Thoracic aorta (tissue), 2 donors: ENCODE results near the gene TTC16. TPM values are rescaled to one million over a fixed set of nuclear protein-coding genes. Genes with fewer than 3 reads are reported as not detected.

Experiments used
- ATAC-seq: fragments of 150-250 bp; one replicate; pipeline ENCODE4 v1.8.0; 2017; ENCODE audit warnings: low read depth; ENCODE audit not compliant: insufficient number of reproducible peaks, low FRiP score
- DNase-seq: peaks from one replicate; pipeline ENCODE4 v3.0.0-alpha.2; 2020; ENCODE audit warnings: low spot score
- H3K27ac ChIP-seq, 2 donors: fragments of 200-600 bp; sonication (generic); 1 replicate in 1 of 2; 2 replicates in 1 of 2; pipeline ENCODE4 v1.5.1; 2016; ENCODE audit warnings: mild to moderate bottlenecking in 2 of 2, moderate library complexity in 2 of 2
- H3K27me3 ChIP-seq: fragments of 200-600 bp; sonication (generic); replicated peaks from 2 replicates; pipeline ENCODE4 v1.6.0; 2016; ENCODE audit warnings: mild to moderate bottlenecking; ENCODE audit not compliant: insufficient read depth
- H3K36me3 ChIP-seq: fragments of 200-600 bp; sonication (generic); one replicate; pipeline ENCODE4 v1.5.1; 2016
- H3K4me1 ChIP-seq, 2 donors: fragments of 200-600 bp; sonication (generic); 1 replicate in 1 of 2; 2 replicates in 1 of 2; pipeline versions ENCODE4 v1.5.1 to v1.6.0; 2016; ENCODE audit warnings: low read depth in 2 of 2, mild to moderate bottlenecking in 1 of 2; ENCODE audit not compliant: control insufficient read depth in 1 of 2
- H3K4me3 ChIP-seq: fragments of 200-600 bp; sonication (generic); 2 replicates; pipeline ENCODE4 v1.5.1; 2016; ENCODE audit warnings: mild to moderate bottlenecking
- H3K9me3 ChIP-seq: fragments of 200-600 bp; sonication (generic); 2 replicates; pipeline ENCODE4 v1.5.1; 2016
- CTCF ChIP-seq: fragments of 200-600 bp; sonication (generic); IDR thresholded peaks from one replicate; pipeline ENCODE4 v1.5.1; 2019; ENCODE audit warnings: antibody characterized with exemption
- total RNA-seq, 2 donors: library from RNA; depleted of rRNA; stranded (reverse); fragments of >200 nt; gene quantifications; one replicate each; pipeline versions ENCODE4 v1.1.0 to v1.2.3, GENCODE V29; 2016

The TTC16 gene
- total RNA-seq, 2 donors from 2014 or later, result 0.14 to 0.27 TPM

GRCh38 chr9:127744398-127745110 is 28.7 kb downstream of the TTC16 start:
- Histone ChIP-seq H3K27ac (no peak overlapping the region), H3K36me3 (no peaks in the 10 kb centered on the region), H3K4me3 (no peak overlapping the region), H3K9me3 (no peaks in the 10 kb centered on the region), H3K27me3 (no peaks in the 10 kb centered on the region), H3K4me1 (no peaks in the 10 kb centered on the region)
- no peak for TF ChIP-seq CTCF
- DNase-seq, result no peak
- ATAC-seq, result no peak

- no peak for ATAC-seq
- no peaks in the 10 kb centered on the region for H3K27me3 ChIP-seq
- H3K9me3 ChIP-seq, result no peaks in the 10 kb centered on the region
- no peak for TF ChIP-seq CTCF
- H3K4me1 ChIP-seq, result no peaks in the 10 kb centered on the region
- peaks cover 6% of the 10 kb centered on the region for H3K36me3 ChIP-seq
- no peak overlapping the region for H3K4me3 ChIP-seq
- no peak for DNase-seq
- H3K27ac ChIP-seq, result no peak overlapping the region
Observed at GRCh38 chr9:127746959-127747569, 31.2 kb downstream of the TTC16 start.

- Histone ChIP-seq H3K36me3 (peaks cover 6% of the 10 kb centered on the region), H3K27ac (no peak overlapping the region), H3K9me3 (no peaks in the 10 kb centered on the region), H3K4me1 (no peaks in the 10 kb centered on the region), H3K27me3 (peaks cover 7% of the 10 kb centered on the region), H3K4me3 (no peak overlapping the region)
- TF ChIP-seq CTCF, result no peak
- no peak for ATAC-seq
- DNase-seq, result no peak
Observed at GRCh38 chr9:127749090-127749787, 33.4 kb downstream of the TTC16 start.

- Histone ChIP-seq H3K4me3 (no peak overlapping the region), H3K4me1 (peaks cover 0 to 8% of the 10 kb centered on the region in 2 donors), H3K27me3 (peaks cover 7% of the 10 kb centered on the region), H3K36me3 (peaks cover 6% of the 10 kb centered on the region), H3K27ac (no peak overlapping the region), H3K9me3 (no peaks in the 10 kb centered on the region)
- ATAC-seq (no peak), DNase-seq (no peak)
- TF ChIP-seq CTCF, result no peak
Observed at GRCh38 chr9:127751269-127752054, 35.6 kb downstream of the TTC16 start.

GRCh38 chr9:127753148-127753547 is 37.3 kb downstream of the TTC16 start:
- H3K27me3 ChIP-seq, result peaks cover 7% of the 10 kb centered on the region
- TF ChIP-seq CTCF, result no peak
- DNase-seq, result no peak
- no peak overlapping the region for H3K27ac ChIP-seq
- no peak overlapping the region for H3K4me3 ChIP-seq
- H3K36me3 ChIP-seq, result peaks cover 6% of the 10 kb centered on the region
- H3K4me1 ChIP-seq, result peaks cover 0 to 8% of the 10 kb centered on the region in 2 donors
- H3K9me3 ChIP-seq, result no peaks in the 10 kb centered on the region
- ATAC-seq, result no peak
